Activated CD4-positive, CD25-positive, alpha-beta regulatory T cell treated with anti-CD3 and anti-CD28 coated beads, Interleukin-2, amount 50 U/mL, for 24 hours (primary cell): ENCODE data around the gene CPNE6.
"Not testable (repeated sequence)": the region's sequence is repeated elsewhere in the genome, so short reads cannot be mapped to it uniquely, and the experiment has no call there.

ENCODE experiments used
- ATAC-seq, 2 donors: fragments of 150-1000 bp; cut with Tn5 transposase; one replicate each; pipeline ENCODE4 v1.10.0; 2021; ENCODE audit warnings: mild to moderate bottlenecking in 1 of 2, moderate library complexity in 1 of 2

The CPNE6 gene

GRCh38 chr14:24071144-24071697, at the start of gene CPNE6:
CPNE6 (plus strand) TSS chr14:24071562; CDS start chr14:24072937, 1,375 bp downstream.
- peak; percentile 55 to 66 for ATAC-seq

- not testable (repeated sequence) for ATAC-seq
These were observed 46.4 kb upstream of the CPNE6 start for GRCh38 chr14:24024939-24025418.

- ATAC-seq = not testable (repeated sequence)
These were observed 41.7 kb upstream of the CPNE6 start for GRCh38 chr14:24029687-24030086.

- ATAC-seq = not testable (repeated sequence)
These were observed 40.0 kb upstream of the CPNE6 start for GRCh38 chr14:24031331-24031730.

GRCh38 chr14:24032727-24033418, 38.5 kb upstream of the CPNE6 start:
- no peak for ATAC-seq

- peak in 1 of 2 donors; percentile 6 for ATAC-seq
These were observed 35.6 kb upstream of the CPNE6 start for GRCh38 chr14:24035769-24036168.

- peak; percentile 79 to 81 for ATAC-seq
These were observed 35.0 kb upstream of the CPNE6 start for GRCh38 chr14:24036169-24036962.

- peak in 1 of 2 donors; percentile 10 for ATAC-seq
These were observed 34.3 kb upstream of the CPNE6 start for GRCh38 chr14:24036963-24037657.

GRCh38 chr14:24037658-24038037, 33.7 kb upstream of the CPNE6 start:
- no peak for ATAC-seq

GRCh38 chr14:24038686-24039085, 32.7 kb upstream of the CPNE6 start:
- no peak for ATAC-seq

GRCh38 chr14:24040692-24041091, 30.7 kb upstream of the CPNE6 start:
- no peak for ATAC-seq

GRCh38 chr14:24042746-24043145, 28.6 kb upstream of the CPNE6 start:
- no peak for ATAC-seq

GRCh38 chr14:24049002-24049401, 22.4 kb upstream of the CPNE6 start:
- not testable (repeated sequence) for ATAC-seq

GRCh38 chr14:24050753-24051152, 20.6 kb upstream of the CPNE6 start:
- ATAC-seq = not testable (repeated sequence)

GRCh38 chr14:24051176-24051788, 20.1 kb upstream of the CPNE6 start:
- no peak for ATAC-seq

- peak; percentile 56 to 63 for ATAC-seq
These were observed 19.3 kb upstream of the CPNE6 start, which contains the start of gene CARMIL3 for GRCh38 chr14:24051789-24052655. CARMIL3 (plus strand) TSS chr14:24052009; CDS start chr14:24052154, 145 bp downstream.

- peak; percentile 84 to 85 for ATAC-seq
These were observed 18.5 kb upstream of the CPNE6 start for GRCh38 chr14:24052656-24053547.

- ATAC-seq = no peak
These were observed 17.6 kb upstream of the CPNE6 start for GRCh38 chr14:24053548-24054323.

- ATAC-seq = no peak
These were observed 17.1 kb upstream of the CPNE6 start for GRCh38 chr14:24054324-24054641.

GRCh38 chr14:24054646-24055045, 16.7 kb upstream of the CPNE6 start:
- ATAC-seq = no peak
